Left kidney (tissue), 2 donors: Measurements from ENCODE around the gene DNLZ. TPM values are rescaled to one million over a fixed set of nuclear protein-coding genes. Genes with fewer than 3 reads are reported as not detected.

Source experiments
- DNase-seq: peaks from one replicate; pipeline ENCODE4 v3.0.0-alpha.2; 2013
- polyA plus RNA-seq: library from polyadenylated mRNA; unstranded; fragments of 120-200 nt; gene quantifications from one replicate; pipeline ENCODE4 v1.2.1, GENCODE V29; 2013; ENCODE audit not compliant: insufficient read length

DNLZ gene
- polyA plus RNA-seq, 1 donor: 4.3 TPM

DNA sequence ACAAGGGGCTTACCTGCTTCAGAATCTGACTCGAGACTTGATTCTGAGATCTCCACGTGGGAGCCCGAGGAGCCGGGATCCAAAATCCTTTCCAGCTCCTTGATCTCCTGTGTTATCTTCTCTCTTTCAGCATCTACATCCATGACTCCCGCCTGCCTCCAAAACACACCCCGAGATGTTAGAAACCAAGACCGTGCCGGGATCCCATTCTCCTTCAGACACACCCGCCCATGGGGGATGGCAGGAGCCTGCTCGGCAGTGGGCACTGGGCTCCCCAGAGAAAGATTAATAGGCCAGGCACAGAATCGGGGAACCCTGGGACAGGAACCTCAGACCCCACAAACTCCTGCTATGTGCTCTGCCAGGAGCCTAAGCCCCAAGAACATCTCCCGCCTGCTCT, 34.7 kb upstream of the DNLZ start:
- DNase-seq: no peak

DNA sequence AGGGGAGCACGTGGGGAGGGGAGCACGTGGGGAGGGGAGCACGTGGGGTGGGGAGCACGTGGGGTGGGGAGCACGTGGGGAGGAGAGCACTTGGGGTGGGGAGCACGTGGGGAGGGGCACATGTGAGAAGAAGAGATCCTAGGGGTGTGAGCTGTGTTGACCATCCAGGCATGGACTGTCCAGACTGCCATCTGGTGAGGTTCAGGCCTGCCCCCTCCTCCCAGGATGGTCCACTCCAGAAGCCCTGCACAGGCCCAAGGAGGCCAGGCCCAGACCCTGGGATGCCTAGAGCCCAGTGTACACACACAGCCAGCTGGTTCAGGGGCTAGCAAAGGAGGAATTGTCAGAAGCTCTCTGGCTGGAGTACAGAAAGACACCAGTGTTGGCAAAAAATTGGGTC, 34.1 kb upstream of the DNLZ start:
- DNase-seq: no peak

DNA sequence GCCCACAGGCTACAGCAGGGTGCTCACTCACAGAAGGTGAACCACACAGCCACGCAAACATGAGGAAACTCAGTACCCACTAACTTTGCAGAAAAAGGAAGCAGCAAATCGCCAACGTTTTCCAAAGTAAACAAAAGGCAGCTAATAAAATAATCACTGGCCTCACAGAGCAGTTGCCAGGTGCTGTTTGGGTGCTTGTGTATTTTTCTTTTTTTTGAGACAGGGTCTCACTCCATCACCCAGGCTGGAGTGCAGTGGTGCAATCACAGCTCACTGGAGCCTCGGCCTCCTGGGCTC, 32.6 kb upstream of the DNLZ start:
- no peak for DNase-seq

DNA sequence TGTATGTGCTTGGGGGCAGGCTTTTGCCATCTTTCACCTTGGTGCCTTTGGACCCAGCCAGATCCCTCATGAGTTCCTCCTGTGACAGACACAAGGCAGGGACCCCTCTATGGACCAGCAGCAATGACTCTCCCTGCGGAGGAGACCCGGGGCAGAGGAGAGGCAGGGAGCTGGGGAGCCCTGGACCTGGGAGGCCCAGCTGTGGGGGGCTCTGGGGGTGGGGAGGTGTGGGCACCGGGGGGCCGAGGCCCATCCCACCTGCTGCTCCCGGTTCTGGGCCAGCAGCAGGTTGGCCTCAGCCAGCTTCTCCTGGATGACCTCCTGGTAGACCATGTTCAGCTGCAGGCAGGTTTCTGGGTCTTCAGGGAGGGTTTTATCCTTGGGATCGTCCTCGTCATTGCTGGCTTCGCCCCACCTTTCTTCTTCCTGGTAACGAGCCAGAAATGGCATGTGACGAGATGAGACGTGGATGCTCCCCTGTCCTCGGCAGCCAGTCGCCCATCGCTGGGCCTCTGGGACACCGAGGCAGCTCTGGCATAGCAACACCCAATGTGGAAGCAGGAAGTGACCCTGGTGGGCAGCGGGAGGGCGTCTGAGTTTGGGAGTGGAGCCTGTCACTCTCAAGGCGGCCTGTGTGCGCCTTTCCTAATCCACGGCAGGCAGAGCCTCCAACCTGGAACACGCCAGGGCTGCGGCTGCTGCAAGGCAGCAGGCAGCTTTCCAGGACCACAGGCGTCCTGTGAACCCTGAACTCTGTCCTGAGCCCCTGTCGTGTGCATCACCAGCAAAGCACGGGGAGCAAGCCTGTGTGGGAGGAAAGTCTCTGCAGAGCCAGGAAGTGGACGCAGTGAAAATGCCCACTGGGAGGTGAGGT, 32.0 kb upstream of the DNLZ start:
- DNase-seq: no peak

DNA sequence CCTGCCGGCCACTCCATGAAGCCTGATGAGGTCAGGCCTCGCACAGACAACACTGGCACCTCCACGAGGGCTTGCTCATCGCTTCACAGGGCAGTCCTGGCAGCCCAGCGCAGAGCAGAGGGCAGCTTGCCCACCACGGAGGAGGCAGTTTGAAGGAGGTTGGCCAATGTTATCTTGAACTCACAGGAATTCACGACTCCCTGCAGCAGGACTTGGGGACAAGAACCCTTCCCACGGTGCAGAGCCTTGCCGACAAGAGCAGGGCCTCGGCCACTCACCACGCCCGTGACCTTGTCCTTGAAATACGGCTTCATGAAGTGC, 31.4 kb upstream of the DNLZ start:
- DNase-seq: no peak

DNA sequence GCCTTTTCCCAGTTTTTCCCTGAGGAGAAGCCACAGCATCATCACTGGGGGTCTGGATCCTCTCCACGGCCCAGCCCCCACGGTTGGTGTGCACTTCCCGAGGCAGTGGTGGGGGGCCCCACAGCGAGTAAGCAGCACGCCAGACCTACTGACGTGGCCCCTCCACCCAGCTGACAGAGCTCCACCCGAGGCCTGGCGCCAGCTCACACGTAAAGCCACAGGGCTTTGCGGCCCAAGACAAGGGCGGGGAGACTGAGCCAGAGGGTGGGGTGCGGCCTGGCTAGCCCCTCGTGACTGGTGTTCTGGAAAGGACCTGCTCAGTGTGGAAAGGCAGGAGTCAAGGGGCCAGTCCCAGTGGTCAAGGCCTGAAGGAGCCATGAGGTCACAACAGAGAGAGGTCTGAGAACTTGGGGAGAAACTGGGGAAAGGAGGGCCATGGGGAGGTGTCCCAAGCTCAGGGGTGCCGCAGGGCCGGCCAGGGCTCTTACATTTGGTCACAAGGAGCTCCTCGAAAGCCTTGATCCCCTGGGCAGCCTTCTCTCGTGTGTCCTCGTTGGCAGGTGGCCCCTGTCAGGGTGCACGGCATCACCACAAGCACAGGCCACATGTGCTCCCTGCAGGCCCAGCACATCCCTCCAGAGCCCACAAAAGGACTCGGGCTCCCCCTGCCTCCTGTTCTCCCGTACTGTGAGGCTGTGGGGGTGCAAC, 30.9 kb upstream of the DNLZ start:
- DNase-seq: no peak

DNA sequence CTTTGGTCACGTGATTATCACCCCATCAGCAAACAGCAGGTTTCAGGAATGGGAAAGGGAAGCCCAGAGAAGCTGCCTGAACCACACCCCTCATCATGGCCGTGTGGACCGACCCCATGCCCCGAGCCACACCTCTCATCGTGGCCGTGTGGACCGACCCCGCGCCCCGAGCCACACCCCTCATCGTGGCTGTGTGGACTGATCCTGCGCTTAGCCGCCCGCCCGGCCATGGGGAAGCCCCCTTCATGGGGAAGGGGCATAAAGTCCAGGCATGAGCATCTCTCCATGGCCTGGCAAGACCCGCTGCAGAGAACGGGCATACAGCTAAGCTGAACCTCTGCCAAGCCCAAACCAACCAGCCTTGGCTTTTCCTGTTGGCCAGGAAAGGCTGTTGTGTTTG, 30.0 kb upstream of the DNLZ start:
- DNase-seq: no peak

DNA sequence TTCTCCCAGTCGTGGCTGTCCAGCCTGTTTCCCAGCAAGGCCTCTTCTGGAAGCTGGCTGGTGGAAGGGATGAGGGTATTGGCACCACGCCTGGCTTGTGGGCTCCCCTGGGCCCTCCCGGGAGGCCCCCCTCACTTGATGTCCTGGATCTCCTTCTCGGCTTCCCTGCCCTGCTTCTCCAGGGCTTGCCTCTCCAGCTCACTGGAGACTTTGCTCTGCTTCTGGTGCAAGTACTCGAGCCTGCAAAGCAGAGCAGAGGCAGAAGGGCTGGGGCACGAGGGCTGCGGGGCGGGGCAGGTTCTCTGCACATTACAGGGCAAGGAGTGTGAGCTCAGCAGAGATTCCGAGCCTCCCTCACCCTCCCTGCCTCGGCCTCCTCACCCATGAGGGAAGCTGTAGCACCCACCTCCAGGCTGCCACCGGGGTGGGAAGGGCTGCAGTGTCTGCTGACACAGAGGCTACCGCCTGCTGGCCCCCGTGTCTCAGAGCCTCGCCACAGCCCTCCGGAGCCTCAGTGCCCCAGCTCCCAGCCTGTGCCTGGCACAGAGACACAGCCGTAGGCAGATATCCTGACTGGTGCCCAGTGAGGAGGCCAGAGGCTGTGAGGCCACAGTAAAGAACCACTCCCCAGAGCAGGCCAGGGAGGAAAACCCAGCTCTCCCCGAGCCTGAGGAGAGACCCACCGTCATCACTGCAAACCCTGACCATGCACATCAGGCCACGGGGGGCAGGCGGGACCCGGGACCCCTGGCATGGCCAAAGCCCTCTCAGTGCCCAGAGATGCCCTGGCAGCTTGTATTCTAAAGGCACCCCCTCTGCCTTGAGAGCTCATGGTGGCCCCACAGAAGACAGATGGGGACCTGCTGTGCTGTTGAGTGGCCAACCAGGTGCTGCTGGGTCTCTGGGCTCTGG, 29.2 kb upstream of the DNLZ start:
- DNase-seq: no peak

DNA sequence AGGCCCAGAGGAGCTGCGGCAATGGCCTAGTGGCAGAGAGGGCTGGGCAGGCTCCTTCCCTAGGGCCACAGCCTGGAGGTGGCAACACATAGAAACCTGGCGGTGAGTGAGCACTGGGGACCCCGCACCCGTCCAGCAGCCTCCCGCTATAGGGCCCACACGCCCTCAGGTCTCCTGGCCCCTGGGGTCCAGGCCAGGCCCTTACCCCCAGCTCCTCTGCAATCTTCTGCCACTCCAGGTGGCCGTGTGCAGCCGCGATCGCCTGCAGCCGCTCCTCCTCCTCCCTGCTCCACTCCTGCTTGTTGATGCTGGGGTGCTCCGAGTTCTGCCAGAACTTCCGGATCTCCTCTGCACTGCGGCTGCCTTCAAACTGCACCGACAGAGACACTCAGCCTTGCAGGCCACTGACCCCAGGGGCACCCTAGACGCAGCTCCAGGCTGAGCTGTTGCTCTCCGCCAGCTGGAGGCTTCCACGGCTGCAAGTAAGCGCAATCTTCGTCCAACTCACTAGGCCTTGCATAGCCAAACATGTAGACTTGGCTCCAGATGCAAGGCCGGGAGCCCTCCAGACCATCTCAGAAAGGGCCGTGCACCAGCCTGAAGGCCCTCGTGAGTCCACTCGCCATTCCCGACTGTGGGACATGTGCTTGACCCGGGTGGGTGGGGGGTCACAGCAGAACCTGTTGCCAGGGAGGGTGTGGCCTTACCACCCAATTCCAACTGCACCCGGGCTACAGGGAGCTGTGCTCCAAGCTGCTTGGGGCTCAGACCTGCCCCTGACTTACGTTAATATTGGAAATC, 28.4 kb upstream of the DNLZ start:
- DNase-seq: no peak

DNA sequence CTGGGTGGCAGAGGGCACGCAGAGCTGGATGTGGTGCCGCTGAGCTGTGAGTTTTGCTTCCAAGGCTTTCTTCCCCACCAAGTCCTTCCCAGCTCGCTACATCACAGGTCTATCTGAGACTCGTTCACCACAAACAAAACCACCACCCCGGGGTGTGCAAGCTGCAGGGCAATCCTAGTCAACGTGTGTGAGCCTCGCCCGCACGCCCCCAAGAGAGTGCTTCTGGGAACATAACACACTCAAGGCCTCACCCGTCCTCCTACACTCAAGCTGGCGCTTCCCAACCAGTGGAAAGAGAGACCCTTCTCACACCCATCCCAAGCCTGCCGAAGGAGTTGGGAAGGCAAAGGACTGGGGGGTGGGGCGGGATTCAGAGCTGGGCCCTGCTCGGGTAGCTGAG, 25.9 kb upstream of the DNLZ start:
- no peak for DNase-seq

DNA sequence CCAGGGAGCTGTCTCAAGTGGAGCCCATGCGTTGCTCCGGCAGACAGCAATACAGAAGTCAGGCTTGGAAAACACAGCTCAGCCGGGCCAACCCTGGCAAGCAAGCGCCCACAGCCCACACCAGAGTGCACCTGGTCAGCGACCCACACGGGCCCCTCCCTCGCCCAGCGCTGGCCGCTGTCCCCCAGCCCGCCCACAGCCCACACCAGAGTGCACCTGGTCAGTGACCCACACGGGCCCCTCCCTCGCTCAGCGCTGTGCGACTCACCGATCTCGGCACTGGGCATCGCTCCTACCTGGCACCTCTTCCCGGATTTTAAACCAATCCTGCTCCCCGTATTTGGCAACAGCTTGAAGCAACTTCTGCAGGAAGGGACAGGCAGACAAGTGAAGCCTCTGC, 23.7 kb upstream of the DNLZ start:
- DNase-seq: no peak

DNA sequence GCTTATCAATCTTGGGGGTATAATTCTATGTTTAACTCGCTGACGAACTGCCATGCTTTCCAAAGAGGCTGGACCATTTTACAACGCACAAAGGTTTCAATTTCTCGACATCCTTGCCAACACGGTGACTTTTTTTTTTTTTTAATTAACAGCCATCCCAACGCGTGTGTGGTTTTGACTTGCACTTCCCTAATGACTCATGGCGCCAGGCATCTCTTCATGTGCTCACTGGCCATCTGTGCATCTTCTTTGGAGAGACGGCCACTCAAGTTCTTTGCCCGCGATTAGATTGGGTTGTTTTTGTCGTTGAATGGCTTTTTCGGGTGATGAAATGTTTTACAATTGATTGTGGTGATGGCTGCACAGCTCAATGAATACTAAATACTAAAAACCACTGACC, 22.5 kb upstream of the DNLZ start:
- DNase-seq: no peak

DNA sequence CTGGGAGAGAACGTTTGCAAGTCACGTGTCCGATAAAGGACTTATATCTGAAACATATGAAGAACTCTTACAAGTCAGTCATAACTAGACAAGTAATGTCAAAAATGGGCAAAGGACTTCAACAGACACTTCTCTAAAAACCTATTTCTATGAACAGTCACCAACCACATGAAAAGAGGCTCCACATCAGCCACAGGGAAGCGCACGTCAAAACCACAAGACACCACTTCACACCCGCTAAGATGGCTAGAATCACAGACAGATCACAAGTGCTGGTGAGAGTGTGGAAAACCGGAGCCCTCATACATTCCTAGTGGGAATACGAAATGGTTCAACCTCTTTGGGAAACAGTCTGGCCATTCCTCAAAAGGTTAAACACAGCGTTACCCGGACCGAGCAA, 21.5 kb upstream of the DNLZ start:
- no peak for DNase-seq

DNA sequence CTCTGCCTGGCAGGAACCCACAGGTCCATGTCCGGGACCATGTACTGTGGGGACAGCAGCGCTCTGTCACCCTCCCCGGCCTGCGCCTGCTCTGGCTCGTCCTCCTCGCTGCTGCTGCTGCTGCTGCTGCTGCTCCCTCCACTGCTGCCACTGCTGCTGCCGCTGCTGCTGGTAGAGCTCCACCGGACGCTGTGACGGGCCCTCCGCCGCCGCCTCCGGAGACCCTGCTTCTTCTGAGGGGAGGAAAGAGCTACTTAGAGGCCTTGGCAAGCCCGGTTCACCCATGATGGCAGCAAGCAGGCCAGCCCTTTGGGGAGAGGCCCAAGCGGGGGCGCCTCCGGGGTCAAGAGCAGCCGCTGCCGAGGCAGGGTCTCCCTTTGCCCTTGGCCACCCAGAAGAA, 19.9 kb upstream of the DNLZ start:
- no peak for DNase-seq

DNA sequence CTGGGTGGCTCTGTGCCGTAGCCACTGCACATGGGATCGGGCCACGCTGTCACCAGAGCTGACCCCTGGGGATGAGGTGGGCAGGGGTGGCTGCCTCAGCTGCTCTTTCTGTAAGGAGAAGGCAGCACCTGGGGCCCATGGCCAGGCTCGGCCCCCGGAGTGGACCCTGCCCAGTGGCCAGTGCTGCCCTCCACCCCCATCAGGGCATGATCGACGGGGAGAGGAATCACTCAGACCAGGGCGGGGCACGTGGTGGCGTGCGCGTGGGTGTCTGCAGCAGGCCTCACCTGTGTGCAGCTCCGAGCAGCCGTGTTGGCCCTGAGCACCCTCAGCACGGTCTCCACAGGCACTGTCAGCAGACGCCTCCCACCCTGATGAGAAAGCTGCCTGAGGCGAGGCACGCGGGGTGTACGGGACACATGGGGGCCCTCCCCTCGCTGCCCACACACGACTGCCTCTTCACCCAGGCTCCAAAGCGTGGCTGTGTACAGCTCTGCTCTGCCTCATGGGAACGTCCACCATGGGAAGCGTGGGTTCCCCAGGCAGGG, 18.5 kb upstream of the DNLZ start:
- no peak for DNase-seq

DNA sequence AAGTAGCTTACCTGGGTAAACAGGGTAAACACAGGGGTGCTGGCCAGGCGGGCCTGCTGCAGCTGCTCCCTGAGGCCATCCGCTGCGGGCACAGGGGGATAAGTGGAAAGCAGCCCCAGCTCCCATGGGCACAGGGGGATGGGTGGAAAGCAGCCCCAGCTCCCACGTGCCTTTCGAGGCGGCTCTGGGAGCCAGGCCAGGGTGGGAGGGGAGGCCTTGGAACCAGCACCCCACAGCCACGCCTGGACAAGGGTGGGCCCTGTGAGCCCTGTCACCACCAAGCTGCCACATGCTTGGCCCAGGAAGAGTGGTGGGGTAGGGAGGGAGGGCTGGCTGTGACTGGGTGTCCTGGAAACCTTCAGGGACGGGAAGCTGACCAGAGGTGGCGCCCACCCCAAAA, 17.8 kb upstream of the DNLZ start:
- DNase-seq: no peak

DNA sequence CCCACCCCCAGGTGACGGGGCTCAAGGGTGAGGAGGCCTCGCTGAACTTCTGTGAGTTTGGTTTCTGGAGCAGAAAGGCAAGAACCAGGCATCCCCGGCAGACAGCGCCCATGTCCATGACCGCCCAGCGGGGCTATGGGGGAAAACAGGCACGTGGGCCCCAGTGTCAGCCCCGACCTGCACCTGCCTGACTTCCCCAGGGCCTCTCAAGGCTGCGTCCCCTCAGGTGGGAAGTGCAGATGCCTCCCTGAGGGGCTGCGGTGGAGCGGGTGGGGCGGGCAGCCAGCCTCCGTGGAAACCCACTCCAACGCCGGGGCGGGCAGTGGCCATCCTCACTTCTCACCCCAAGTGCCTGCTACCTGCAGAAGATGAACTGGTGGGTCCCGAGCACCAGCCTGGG, 16.8 kb upstream of the DNLZ start:
- DNase-seq: no peak

DNA sequence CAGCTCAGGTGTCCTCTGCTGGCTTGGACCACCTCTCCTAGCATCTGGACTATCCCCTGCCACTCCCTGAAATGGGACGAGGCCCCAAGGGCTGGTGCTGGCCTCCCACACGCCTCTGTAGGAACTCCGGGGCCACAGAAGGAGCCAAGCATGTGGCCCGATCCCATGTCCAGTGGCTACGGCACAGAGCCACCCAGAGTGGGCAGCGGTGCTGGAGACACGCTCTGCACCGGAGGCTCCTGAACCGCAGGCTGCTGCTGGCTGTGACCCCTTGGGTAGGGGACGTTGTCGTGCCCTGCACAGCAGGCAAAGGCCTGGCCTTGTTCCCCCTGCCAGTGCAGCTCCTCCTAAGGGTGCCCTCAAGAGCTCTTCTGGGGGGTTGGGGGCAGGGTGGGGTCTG, 16.3 kb upstream of the DNLZ start:
- DNase-seq: no peak

DNA sequence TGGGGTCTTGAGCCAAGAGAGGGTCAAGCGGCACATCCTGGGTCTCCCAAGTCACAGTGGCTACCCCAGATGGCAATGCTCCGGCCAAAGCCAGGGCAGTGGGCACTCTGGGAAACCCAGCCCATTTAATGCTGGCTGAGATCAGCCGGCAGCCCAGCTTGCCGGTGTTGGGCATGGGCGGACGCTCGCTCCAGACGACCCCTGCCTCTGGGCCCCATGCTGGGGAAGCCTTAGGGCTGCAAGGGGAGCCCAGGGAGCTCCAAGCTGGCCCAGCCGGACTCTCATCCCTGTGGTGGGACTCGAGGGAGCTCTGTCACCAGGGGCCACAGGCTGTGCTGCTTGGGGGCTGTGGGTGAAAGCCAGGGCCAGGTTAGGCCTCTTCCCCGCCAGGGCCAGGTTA, 15.9 kb upstream of the DNLZ start:
- DNase-seq: no peak

DNA sequence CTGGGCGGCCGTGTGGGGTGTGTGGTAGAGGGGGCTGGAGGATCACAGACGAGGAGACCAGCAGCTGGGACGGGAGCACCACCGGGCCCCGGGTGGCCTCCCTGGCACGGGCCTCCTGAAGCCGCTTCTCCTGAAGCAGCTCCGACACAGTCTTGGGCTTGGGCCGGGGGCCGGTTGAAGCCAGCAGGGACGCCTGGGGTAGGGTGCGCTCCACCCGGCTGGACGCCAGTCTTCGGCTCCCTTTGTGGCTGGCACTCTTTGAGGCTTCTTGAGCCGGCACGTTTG, 15.4 kb upstream of the DNLZ start:
- DNase-seq: no peak

DNA sequence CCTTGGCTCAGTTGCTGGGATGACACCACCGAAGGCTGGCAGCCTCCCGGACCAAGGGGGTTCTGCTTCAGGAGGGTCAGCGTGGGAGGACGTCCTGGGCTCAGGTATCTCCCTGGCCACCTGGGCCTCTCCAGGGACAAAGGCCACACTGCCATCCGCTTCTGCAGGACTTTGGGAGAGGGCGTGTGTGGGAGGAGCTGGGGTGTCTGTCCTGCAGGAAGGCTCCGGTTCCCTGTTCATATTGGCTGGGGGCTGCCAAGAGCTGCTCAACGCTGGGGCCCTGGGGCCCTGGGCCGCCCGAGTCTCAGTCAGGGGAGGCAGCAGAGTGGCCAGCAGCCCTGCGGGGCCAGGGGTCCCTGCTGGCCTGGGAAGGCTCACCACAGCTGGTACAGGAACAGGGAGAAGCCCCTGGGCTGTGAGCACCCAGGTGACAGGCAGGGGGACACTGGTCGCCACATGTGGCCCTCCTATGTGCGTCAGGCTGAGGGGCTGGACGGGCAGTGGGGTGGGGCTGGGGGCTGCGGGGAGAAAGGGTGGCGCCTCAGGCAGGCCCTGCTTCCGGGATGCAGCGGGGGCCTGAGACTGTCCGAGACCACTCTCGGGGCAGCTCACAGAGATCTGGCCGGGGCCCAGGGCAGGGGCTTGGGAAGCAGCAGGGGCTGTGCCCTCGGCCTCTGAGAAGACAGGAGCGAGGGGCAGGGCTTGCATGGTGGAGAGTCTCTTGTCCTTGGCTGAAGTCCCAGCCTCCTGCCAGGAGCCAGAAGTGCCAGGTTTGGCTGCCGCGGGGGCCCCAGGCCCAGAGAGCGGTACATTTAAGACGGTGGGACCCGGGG, 14.8 kb upstream of the DNLZ start:
- DNase-seq: no peak
